GM11168 (cell line): ENCODE measurements around the gene IGFN1.

Source experiments
- in situ Hi-C: fragments of 300-500 bp; cut with MboI; formaldehyde crosslinking; loops from one replicate; pipeline ENCODE4 v1.12.0; 2022; ENCODE audit warnings: low sequenced_read_pairs; ENCODE audit not compliant: unreplicated experiment

IGFN1 gene

DNA sequence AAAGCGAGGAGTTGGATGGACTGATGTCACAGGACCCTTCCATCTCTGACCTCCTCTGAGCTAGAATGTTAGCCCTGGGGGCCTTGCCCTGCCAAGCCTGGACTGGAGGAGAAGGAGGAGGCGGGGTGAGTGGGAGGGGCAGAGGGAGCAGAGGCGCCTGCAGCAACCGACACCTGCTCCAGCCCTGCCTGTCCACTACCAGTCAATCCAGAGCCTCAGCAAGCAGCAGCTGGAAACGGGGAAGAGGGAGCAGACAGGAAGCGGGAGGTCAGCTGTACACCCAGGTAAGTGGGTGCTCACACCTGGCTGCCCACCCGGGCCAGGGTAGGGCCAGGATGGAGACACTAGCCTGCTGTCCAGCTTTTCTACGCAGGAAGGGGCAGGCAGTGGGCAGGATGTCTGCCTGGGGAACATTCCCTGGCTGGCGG, at the start of gene IGFN1:
Gene IGFN1 (plus strand): TSS at position 201 of the 428 bp plus-strand sequence. CDS start 2,470 bp downstream, outside the sequence.
- in situ Hi-C loops, result no loop called here

DNA sequence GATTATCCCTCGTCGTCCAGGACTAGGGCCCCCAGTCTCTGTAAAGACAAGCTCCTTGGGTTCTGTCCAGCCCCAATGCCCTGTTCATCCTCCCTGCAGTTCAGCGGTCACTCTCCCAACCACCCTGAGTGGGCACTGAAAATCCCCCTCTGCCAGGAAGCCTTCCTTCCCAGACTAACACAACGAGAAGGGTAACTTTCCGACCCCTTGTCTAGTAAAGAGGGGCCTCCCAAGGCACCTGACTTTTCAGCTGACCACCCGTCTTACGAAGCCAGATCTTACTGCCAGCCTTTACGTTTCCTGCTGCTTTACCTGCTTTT, 49.7 kb upstream of the IGFN1 start:
- in situ Hi-C loops, result no loop called here

DNA sequence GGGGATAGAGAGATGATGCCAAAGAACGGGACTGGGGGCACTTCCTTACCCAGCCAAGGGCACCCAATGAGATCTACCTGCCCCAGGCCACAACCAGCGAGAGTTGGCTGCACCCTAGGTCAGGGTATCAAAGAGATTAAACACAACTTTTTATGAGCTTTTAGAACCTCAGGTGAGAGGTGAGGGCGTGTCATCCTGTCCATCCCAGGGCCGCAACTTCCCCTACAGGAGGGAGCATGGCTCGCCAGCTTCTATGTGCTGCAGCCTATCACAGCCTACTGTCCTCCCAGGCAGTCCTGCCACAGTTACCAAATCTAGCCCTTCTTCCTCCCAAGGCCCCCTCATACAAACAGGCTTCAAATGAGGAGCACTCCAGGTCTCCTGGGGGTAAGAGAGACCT, 49.2 kb upstream of the IGFN1 start:
- in situ Hi-C loops, result no loop called here

DNA sequence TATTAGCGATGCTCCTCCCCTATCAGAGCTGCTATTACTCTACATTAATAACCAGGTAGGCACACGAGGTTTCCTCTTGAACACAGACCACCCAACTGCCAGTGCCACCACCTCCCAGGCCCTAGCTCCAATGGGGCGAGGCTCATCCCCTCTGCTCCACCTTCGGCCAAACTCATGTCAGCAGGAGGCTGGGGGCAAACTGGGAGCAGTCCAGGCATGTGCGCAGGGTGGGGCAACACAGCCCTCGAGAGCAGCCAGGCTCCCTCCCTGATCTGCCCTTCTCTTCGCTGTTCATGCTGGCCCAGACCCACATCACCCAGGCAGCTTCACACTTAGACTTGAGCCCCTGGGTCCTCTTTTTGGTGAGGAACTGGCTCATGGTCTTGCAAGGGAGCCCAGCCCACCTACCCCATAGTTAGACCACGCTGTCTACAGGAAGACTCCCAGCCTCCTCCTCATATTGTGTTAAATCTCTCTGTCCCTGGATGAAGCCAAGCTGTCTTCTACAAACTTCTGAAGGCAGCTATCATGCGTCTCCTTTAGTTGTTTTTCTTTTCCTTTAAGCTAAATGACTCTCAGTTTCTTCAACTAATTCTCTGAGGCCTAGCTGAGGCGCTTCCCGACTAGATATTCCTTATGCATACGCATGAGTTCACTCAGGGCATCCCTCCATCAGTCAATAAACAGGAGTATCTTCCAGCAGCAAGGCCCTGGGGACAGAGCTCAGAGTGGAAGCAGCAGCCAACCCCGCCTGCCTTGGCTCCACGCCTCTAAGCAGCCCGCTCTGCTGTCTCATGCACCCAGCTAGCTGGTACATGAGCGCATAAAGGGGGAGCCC, 48.4 kb upstream of the IGFN1 start:
- in situ Hi-C loops, result no loop called here

DNA sequence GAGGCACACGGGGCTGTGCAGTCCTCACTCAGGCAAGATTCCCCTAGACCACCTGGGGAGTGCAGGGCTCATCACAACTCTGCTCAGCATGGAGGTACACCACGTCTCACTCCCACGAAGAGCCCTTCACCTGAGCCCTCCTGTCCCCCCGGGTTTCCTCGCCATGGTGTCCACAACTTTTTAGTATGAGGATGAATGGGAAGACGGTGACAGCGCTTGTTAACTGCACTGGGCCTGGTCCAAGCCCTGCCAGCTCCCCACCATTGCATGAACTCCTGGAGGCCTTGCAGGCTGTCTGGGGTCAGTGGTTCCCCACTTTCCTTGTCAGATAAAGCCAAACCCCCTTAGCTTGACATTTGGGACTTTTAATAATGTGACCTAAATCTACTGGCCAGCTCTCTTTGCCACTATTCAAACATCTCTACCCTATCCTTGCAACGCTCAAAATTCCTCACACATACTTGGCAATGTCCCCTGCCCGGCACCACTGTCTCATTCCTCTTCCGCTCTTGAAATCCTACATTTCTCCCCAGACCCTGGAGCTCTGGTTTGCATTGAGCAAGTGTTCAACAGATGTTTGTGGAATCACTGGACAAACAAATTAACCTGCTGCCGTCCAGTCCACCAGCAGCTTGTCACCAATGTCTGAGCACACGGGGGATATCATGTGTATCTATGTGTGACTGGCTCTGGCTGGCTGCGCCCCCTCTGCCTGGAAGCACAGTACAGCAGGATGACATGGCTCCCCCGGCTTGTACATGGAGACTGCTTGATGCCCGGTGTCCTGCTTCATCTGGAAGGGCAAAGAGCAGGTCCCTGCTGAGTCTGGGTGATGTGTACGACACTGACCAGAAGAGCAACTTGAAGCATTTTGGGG, 47.5 kb upstream of the IGFN1 start:
- in situ Hi-C loops, result no loop called here

DNA sequence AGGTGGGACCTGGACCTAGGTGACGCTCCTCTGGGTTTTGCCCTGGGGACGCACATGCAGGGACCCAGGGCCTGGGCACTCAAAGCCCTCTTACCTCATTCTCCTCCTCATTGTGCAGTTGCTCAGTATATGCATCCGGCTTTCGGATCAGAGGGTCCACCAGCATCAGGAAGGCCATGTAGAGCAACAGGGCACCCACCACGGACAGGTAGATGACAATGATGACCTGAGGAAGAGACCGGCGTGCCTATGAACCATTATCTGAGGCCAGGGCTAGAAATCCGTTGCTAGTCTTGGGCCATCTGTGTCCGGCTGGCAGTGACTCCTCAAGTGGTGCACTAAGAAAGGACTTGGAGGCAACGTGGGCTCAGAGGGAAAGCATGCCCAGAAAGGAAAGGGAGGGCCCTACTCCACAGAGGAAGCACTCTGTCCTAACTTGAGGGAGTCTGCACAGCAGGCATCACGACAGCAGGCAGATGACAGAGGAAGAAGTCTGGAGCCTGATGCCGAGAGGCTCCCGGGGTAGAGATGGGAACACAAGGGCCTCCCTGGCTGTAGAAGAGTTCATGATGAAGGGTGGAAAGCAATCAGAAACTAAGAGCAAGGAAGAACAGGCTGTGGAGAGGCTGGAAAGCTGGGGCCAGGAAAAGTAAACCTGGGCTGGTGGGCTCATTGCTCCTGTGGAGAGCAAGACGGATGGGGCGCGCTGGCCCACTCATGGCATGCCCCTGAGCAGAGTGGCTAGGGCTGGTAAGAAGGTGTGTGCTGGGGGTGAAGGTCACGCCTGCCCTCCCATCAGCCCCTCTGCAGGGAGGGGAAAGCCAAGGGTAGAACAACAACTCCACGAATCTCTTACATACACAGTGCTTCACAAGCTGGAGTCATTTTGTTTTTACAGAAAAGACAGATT, 46.6 kb upstream of the IGFN1 start:
- in situ Hi-C loops, result no loop called here

DNA sequence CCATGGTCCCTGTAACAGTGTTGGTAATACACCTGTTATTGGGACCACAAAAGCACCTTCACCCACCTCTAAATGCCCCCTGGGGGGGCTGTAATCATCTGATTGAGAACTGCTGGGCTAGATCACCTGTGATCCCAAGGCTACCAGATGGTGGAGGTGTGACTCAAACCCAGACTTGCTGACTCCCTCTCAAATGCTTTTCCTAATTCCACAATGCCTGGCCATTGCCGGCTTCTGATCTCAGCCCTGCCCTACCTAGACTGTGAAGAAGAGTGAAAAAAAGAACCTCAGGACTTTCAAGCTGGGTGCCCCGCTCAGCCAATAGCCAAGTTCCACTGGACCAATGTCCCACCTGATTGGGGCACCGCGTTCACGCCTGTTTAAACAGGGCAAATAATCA, 45.9 kb upstream of the IGFN1 start:
- in situ Hi-C loops, result no loop called here

DNA sequence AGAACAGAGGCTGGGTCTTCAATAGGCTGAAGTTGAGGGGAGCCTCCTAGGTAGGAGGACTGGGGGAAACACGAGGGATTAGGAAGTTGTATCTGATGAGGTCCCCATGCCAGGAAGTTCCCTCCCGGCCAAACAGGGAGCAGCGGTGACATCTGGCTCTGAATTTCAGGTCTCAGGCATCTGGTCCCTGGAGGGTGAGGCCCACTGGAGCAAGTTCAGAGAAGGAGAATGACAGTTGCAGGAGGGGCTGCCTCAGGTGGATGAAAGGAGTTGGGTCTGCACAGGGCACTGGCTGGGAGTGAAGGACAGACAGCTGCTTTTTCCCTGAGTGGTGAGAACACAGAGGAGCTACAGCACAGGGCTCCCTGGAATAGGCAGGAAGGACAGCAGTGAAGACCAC, 45.5 kb upstream of the IGFN1 start:
- in situ Hi-C loops, result no loop called here

DNA sequence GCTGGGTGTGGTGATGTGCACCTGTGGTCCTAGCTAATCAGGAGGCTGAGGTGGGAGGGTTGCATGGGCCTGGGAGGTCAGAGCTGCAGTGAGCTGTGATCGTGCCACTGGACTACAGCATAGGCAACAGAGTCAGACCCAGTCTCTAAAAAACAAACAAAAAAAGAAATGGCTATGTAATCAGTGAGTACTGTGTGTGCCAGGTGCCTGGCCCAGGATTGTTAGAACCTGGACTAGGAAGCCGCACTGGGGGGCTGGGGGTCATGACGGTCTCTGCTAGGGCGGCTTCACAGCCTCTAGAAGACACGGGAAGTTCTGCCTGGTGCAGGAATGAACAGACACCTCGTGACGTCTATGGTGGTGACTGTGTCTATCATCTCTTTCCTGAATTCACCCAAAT, 44.8 kb upstream of the IGFN1 start:
- in situ Hi-C loops, result no loop called here

DNA sequence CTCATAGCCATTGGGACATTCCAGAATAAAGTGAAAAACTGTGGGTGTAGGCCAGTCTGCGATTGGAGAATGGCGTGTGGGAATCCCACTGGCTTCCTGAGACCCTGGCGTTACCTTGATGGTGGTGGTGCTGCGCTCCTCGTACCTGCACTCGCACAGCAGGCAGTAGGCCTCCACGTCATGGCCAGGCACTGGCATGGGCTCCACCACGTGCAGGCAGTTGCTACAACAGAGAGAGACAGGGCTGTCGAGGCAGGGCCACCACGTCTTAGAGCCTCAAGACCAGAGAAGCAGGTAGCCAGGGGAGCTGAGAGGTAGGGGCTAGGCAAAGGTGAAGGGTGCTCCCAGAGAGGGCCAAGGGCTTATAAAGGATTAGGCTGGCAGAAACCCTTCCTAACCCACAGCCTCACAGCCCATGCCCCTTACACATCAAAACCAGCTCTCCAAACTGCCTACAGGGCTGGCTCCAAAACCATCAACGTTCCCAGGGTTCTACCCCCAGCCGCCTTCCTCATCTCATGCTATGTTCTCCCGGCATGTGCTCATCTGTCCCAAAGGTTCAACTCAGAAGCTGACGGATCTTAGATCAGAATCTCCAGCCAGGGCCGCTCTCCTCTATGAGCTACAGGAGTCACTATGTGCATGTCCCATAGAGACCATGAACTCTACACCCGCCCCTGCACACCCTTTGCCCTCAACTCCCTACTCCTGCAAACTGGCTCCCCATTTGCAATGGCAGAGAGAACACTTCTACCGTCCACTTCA, 43.8 kb upstream of the IGFN1 start:
- in situ Hi-C loops, result no loop called here

DNA sequence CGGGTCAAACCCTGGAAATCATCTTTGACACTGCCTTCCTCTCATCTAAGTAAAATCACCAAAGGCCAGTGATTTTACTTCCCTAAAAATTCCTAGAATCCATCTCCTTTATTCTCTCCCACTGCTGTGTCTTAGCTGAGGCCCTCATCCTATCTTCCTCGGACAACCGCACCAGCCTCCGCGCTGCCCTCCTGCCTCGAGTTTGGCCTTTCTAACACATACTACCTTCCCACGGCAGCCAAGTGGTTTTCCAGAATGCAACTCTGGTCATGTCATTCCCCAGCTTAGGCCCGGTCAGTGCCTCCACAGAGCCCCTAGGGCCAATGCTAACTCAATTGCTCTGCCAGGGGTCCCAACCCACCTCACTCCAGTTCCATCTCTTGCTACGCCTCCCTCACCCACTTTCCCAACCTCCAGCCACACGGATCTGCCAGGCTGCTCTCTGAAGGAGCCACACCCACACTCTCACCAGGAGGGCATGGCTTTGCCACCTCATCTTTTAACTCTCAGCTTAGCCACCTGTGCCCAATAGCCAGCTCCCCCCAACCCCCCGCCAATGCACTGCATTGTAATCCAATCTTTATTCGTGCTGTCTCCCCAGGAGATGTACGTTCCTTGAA, 43.1 kb upstream of the IGFN1 start:
- in situ Hi-C loops, result no loop called here

DNA sequence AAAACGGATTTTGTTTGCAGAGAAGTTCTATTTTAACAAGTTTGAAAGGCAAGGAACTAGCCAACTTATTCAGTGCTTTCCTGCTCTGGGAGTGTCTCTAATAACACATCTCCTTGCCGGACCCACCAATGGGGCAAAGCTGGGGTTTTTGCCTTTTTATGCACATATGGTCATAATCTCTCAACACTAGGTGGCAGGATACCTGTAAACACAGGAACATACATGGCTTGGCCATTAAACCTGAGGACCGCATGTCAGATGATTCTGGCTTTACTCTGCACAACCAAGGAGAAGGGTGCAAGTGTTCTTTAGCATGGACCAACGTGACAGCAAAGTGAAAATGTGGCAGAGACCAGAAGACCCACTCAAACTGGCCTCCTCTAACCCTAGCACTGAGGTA, 41.2 kb upstream of the IGFN1 start:
- in situ Hi-C loops, result no loop called here

DNA sequence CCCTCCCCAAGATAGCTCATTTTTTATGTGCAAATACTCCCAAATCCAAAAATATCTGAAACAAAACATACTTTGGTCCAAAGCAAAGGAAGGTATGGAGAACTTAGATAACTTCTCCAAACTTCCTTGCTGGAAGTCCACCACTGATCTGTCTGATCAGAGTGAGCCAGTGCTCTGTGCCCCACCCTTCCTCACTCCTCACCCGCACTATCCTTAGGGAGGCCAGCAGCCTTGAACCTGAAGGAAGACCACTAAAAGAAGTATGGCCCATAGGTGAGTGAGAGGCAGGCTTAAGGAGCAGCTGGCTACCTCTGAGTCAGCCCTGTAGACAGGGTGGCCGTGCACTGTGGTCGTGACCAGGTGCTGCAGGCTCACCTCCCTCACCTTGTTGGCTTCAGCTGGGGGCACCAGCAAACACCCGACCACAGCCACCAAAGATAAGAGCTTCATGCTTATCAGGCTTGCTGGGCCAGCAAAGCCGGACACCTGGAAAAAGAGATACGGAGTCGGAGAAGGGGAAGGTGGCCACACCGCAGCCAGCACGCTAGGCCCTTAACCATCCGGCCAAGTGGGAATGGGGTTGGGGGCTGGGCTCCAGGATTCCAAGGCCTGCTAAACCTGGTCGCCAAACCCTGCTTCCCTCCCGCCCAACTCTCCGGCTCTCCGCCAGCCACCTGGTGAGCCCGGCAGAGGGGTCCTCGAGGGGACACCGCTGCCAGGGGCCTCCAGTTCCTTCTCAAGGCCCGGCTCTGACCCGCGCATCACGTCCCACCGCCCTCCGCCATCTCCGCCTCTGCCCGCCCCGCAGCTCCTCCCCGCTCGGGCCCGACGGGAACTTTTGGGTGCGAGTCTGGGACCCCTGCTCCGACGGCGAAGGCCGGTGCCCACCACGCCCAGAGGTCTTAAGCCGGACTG, 36.9 kb upstream of the IGFN1 start:
- in situ Hi-C loops, result no loop called here

DNA sequence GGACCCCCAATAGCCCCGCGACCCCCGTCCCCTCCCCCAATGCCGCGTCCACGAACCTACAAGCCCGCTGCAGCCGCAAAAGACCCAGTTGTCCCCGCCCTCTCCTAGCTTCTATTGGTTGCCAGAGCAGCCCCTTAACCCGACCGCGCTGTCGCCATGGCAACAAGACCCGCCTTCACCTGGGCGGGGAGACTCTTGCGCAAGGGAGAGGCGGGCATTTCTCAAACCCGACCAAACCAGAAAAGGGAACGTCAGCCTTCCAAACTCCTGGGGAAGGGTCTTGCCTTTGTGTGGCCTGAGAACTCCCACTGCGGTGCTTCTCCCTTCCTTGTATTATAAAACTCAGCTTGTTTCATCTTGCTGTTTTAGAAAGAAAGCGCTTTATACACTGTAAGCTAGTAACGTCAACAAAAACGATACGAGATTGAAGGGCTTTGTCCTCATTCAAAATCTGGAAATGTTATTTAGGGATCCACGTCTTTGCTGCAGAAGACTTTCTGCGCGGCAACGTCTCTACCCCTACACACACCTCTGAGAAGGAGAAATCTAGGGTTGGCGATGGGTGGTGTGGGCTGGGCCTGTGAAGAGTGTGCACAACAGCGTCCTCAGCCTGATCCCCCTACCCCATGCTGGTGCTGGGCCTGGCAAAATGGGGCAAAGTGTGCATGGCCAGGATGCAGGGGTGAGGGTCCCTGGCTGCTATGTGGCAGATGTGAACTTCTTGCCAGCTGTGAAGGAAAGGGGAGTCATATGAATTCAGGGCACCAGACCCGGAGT, 36.0 kb upstream of the IGFN1 start, which contains the start of gene TMEM9:
Gene TMEM9 (minus strand): TSS at position 86 of the 777 bp plus-strand sequence. CDS start 551 bp downstream, outside the sequence.
- in situ Hi-C loops, result no loop called here

DNA sequence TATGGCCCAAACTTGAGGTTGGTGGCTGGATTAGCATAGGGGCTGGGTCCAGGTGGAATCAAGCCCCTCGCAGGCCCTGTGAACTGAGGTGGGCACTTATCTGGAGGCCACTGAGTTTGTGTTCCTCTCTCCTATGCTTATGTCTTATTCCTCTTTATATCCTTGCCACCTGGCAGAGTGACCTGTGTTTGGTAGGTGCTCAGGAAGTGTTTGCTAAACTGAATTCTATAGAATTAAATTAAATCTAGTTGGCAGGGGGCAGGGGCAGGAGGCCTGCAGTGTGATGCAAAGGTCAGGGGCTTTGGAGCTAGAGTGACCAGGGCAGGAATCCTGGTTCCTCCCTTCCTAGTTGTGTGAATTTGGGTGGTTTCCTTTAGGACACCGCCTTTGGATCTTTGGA, 35.3 kb upstream of the IGFN1 start:
- in situ Hi-C loops, result no loop called here

DNA sequence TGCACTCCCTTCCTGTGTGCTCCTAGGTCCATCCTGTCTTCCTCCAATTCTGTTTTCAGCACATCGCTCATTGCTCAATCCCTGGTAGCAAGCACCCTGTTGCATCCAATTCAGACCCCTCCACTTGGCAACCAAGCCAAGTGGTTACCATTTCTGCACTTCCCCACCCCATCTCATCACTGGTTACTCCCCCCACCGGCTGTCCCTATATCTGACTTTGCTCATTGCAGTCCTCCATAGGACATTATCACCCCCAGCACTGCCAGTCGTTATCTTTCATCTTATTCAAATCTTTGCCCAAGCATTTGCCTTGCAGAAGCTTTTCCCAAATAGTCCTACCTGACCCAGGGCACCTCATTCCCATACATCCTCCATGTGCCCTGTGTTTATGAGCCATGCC, 34.3 kb upstream of the IGFN1 start:
- in situ Hi-C loops, result no loop called here

DNA sequence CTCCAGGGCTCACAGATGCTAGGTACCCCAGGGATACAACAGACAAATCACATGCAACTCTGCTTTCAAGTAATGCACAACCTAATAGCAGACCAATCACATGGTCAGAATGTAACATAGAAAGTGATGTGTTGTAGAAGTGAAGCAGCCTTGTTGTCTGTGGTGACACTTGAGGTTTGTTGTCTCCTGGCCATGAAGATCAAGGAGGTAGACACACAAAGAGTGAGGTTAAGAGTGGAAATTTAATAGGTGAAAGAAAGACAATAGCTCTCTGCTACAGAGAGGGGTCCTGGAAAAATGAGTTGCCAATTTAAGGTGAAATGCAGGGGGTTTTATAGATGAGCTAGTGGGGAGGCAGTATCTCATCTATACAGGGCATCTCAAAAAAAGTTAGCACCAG, 33.8 kb upstream of the IGFN1 start:
- in situ Hi-C loops, result no loop called here
